Inflammatory macrophage (primary cell): ENCODE data around the gene COPS6.

ENCODE experiments used
- DNase-seq, 2 donors: peaks; one replicate each; pipeline ENCODE4 v3.0.0-alpha.2; 2020 to 2022

Gene COPS6

GRCh38 chr7:100080907-100081534 lies 7.7 kb upstream of the COPS6 start:
- DNase-seq: peak; percentile 21 to 35

- peak; percentile 99 for DNase-seq
These were observed 7.2 kb upstream of the COPS6 start, which contains the start of gene ZNF3 for GRCh38 chr7:100081535-100082102. Gene ZNF3, minus strand, starts transcription at chr7:100081723. Its CDS starts 4,366 bp downstream, at chr7:100077357.

- DNase-seq: no peak
These were observed 5.8 kb upstream of the COPS6 start for GRCh38 chr7:100082978-100083377.

GRCh38 chr7:100085515-100085914 lies 3.3 kb upstream of the COPS6 start:
- no peak for DNase-seq

GRCh38 chr7:100087055-100087750 lies 1.6 kb upstream of the COPS6 start:
- no peak for DNase-seq

GRCh38 chr7:100088095-100088620 lies 611 bp upstream of the COPS6 start:
- DNase-seq: no peak

GRCh38 chr7:100089458-100090196 lies 858 bp downstream of the COPS6 start:
- DNase-seq: peak in 1 of 2 donors; percentile 23

- DNase-seq: no peak
These were observed 2.0 kb downstream of the COPS6 start for GRCh38 chr7:100090527-100091410.

- no peak for DNase-seq
These were observed 2.8 kb downstream of the COPS6 start for GRCh38 chr7:100091411-100092181.

- DNase-seq: no peak
These were observed 4.3 kb downstream of the COPS6 start for GRCh38 chr7:100093054-100093453.

- DNase-seq: no peak
These were observed 4.7 kb downstream of the COPS6 start for GRCh38 chr7:100093498-100093897.

GRCh38 chr7:100093925-100094486 lies 5.2 kb downstream of the COPS6 start:
- no peak for DNase-seq

GRCh38 chr7:100095289-100095688 lies 6.5 kb downstream of the COPS6 start:
- DNase-seq: no peak

- DNase-seq: no peak
These were observed 6.9 kb downstream of the COPS6 start for GRCh38 chr7:100095704-100096103.

- no peak for DNase-seq
These were observed 10.1 kb downstream of the COPS6 start for GRCh38 chr7:100098913-100099312.

GRCh38 chr7:100099452-100099851 lies 10.7 kb downstream of the COPS6 start:
- DNase-seq: no peak

- DNase-seq: peak; percentile 92 to 96
These were observed 11.7 kb downstream of the COPS6 start for GRCh38 chr7:100100420-100101015.

GRCh38 chr7:100101016-100101862 lies 12.5 kb downstream of the COPS6 start, which contains the start of the genes AP4M1 and MCM7:
Gene AP4M1, plus strand, starts transcription at chr7:100101643. Its CDS starts 72 bp downstream, at chr7:100101715.
Gene MCM7, minus strand, starts transcription at chr7:100101397. Its CDS starts 103 bp downstream, at chr7:100101294.
- DNase-seq: peak; percentile 99
